Hepatocyte (in vitro differentiated cells): Measurements from ENCODE around the gene NUDT17. TPM values are rescaled to one million over a fixed set of nuclear protein-coding genes. Genes with fewer than 3 reads are reported as not detected.
A peak's percentile ranks its signal among the peaks of the same experiment; 100 is the strongest.

Source experiments
- DNase-seq: peaks from one replicate; pipeline ENCODE4 v3.0.0-alpha.2; 2016; ENCODE audit warnings: low spot score
- H2AFZ ChIP-seq: fragments of 200-600 bp; sonication (generic); 2 replicates; pipeline ENCODE4 v1.6.0; 2016; ENCODE audit warnings: antibody characterized with exemption, mild to moderate bottlenecking
- H3K27ac ChIP-seq: fragments of 200-600 bp; sonication (generic); 2 replicates; pipeline ENCODE4 v1.5.1; 2016; ENCODE audit warnings: mild to moderate bottlenecking
- H3K27me3 ChIP-seq: fragments of 200-600 bp; sonication (generic); 2 replicates; pipeline ENCODE4 v1.6.1; 2016
- H3K36me3 ChIP-seq: fragments of 200-600 bp; sonication (generic); replicated peaks from 2 replicates; pipeline ENCODE4 v1.5.1; 2016; ENCODE audit warnings: low read depth; ENCODE audit not compliant: insufficient read depth
- H3K4me1 ChIP-seq: fragments of 200-600 bp; sonication (generic); 2 replicates; pipeline ENCODE4 v1.5.1; 2016; ENCODE audit warnings: mild to moderate bottlenecking, moderate library complexity; ENCODE audit not compliant: insufficient read depth
- H3K4me2 ChIP-seq: fragments of 200-600 bp; sonication (generic); 2 replicates; pipeline ENCODE4 v1.6.0; 2016
- H3K4me3 ChIP-seq: fragments of 200-600 bp; sonication (generic); 2 replicates; pipeline ENCODE4 v1.5.1; 2016; ENCODE audit warnings: mild to moderate bottlenecking
- H3K79me2 ChIP-seq: fragments of 200-600 bp; sonication (generic); 2 replicates; pipeline ENCODE4 v1.6.0; 2017; ENCODE audit warnings: mild to moderate bottlenecking
- H3K9me2 ChIP-seq: fragments of 200-600 bp; sonication (generic); replicated peaks from 2 replicates; pipeline ENCODE4 v1.6.0; 2017; ENCODE audit warnings: mild to moderate bottlenecking; ENCODE audit not compliant: insufficient read depth
- H3K9me3 ChIP-seq: fragments of 200-600 bp; sonication (generic); 2 replicates; pipeline ENCODE4 v1.5.1; 2016; ENCODE audit warnings: low read depth, mild to moderate bottlenecking
- H4K20me1 ChIP-seq: fragments of 200-600 bp; sonication (generic); 2 replicates; pipeline ENCODE4 v1.6.0; 2016; ENCODE audit warnings: mild to moderate bottlenecking; ENCODE audit not compliant: insufficient read depth, poor library complexity, severe bottlenecking
- CTCF ChIP-seq: fragments of 200-600 bp; sonication (generic); IDR thresholded peaks from 2 replicates; pipeline ENCODE4 v1.5.1; 2016; ENCODE audit warnings: antibody characterized with exemption, mild to moderate bottlenecking; ENCODE audit not compliant: poor library complexity
- EZH2 ChIP-seq: fragments of 200-600 bp; sonication (generic); IDR thresholded peaks from 2 replicates; pipeline ENCODE4 v1.6.1; 2016; ENCODE audit warnings: antibody characterized with exemption, mild to moderate bottlenecking, borderline replicate concordance
- EZH2phosphoT487 ChIP-seq: fragments of 200-600 bp; sonication (generic); IDR thresholded peaks from one replicate; pipeline ENCODE4 v1.6.1; 2018; ENCODE audit warnings: antibody characterized with exemption, mild to moderate bottlenecking, low read depth, moderate library complexity; ENCODE audit not compliant: unreplicated experiment, severe bottlenecking
- WGBS: methylation state at CpG from one replicate; pipeline ENCODE4 v1.1.6; 2016; ENCODE audit warnings: low lambda C conversion rate; ENCODE audit errors: missing lambda C conversion rate; 5-methylcytosine and 5-hydroxymethylcytosine counted together
- polyA plus RNA-seq: library from polyadenylated mRNA; unstranded; fragments of >200 nt; fragmentation: Nextera tagmentation; extraction: Ambion mirVana; gene quantifications from 2 replicates; pipeline ENCODE4 v1.2.1, GENCODE V29; 2016
- total RNA-seq: library from RNA; depleted of rRNA; stranded (reverse); fragments of >200 nt; gene quantifications from 2 replicates; pipeline ENCODE4 v1.2.3, GENCODE V29; 2014

NUDT17 gene
- total and polyA plus RNA-seq, 2 experiments from 2014 or later: 1.3 to 5.2 TPM

GRCh38 chr1:145863282-145864018 is 18.0 kb downstream of the NUDT17 start:
- Histone ChIP-seq H2AFZ (no peak overlapping the region), H4K20me1 (no peaks in the 10 kb centered on the region), H3K9me3 (no peaks in the 10 kb centered on the region), H3K36me3 (no peaks in the 10 kb centered on the region), H3K4me2 (no peak overlapping the region), H3K27me3 (no peaks in the 10 kb centered on the region), H3K27ac (no peak overlapping the region), H3K79me2 (no peaks in the 10 kb centered on the region), H3K4me1 (peaks cover 5% of the 10 kb centered on the region), H3K4me3 (no peak overlapping the region), H3K9me2 (no peaks in the 10 kb centered on the region)
- TF ChIP-seq EZH2 (no peak), EZH2phosphoT487 (no peak), CTCF (no peak)
- WGBS: 77% methylated on average over 5 of the region's 5 CpGs
- DNase-seq: no peak

- Histone ChIP-seq H4K20me1 (no peaks in the 10 kb centered on the region), H3K9me2 (no peaks in the 10 kb centered on the region), H3K4me3 (no peak overlapping the region), H3K4me2 (no peak overlapping the region), H3K4me1 (no peaks in the 10 kb centered on the region), H3K36me3 (no peaks in the 10 kb centered on the region), H3K27ac (no peak overlapping the region), H3K79me2 (no peaks in the 10 kb centered on the region), H3K9me3 (no peaks in the 10 kb centered on the region), H3K27me3 (no peaks in the 10 kb centered on the region), H2AFZ (no peak overlapping the region)
- 87% methylated on average over 4 of the region's 4 CpGs for WGBS
- TF ChIP-seq EZH2phosphoT487: no peak
- no peak for TF ChIP-seq EZH2
- TF ChIP-seq CTCF: no peak
- DNase-seq: no peak
These were observed 22.8 kb downstream of the NUDT17 start for GRCh38 chr1:145868232-145868631.

- Histone ChIP-seq H3K36me3 (no peaks in the 10 kb centered on the region), H3K4me2 (peak overlapping the region; percentile 77), H2AFZ (peak overlapping the region; percentile 56), H3K4me1 (peaks cover under 1% of the 10 kb centered on the region), H3K4me3 (no peak overlapping the region), H4K20me1 (no peaks in the 10 kb centered on the region), H3K79me2 (no peaks in the 10 kb centered on the region), H3K27ac (no peak overlapping the region), H3K9me3 (no peaks in the 10 kb centered on the region), H3K9me2 (no peaks in the 10 kb centered on the region), H3K27me3 (no peaks in the 10 kb centered on the region)
- no peak for DNase-seq
- 54% methylated on average over 47 of the region's 47 CpGs for WGBS
- TF ChIP-seq EZH2phosphoT487 (no peak), EZH2 (no peak), CTCF (no peak)
These were observed 26.8 kb downstream of the NUDT17 start for GRCh38 chr1:145871994-145872924.
